ENCODE measurements around the gene CCZ1B. TPM values are rescaled to one million over a fixed set of nuclear protein-coding genes. Genes with fewer than 3 reads are reported as not detected.
"Not testable (repeated sequence)": the region's sequence is repeated elsewhere in the genome, so short reads cannot be mapped to it uniquely, and the experiment has no call there.

Gene CCZ1B
- 22.8 and 37.5 TPM in 2 replicates for total RNA-seq
- polyA plus RNA-seq (2012): 61.6 TPM

DNA sequence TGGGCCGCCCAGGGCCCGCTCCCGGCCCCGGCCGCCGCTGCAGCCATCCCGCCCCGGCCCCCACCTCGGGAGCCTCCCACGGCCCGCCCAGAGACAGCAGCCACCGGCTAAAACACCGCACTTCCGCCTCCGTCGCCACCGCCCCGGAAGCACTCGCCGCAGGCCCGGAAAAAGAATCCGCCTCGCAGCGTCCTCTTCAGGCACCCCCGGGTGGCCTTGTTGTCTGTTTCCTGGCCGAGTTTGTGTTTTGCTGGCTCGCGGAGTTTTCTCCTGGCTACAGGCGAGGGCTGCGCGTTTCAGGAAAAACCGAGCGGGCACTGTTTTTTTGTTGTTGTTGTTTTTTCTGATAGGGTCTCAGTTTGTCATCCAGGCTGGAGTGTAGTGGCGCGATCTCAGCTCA is at the start of gene CCZ1B:
Gene CCZ1B (minus strand): TSS at position 125 of the 400 bp plus-strand sequence. CDS start 78 bp downstream, at position 47.
- peak; percentile 85 for DNase-seq (ENCODE audit: low read depth)

DNA sequence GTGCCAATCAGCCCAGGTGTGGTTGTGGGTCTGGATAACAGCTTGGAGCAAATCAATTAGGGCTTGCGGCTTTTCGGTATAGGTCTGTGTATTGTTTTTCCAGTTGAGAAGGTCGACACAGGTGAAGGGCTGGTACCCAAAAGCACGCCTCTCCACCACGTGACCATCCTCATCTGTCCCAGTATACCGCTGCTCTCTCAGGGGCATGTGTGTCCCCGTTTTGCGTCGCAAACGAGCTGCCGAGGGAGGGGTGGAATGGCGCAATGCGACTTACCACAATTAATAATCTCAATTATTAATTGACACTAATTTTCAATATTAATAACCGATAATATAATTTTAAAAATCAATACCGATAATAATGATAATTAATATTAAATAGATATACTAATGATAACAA is 48.9 kb upstream of the CCZ1B start:
- DNase-seq (ENCODE audit: low read depth): not testable (repeated sequence)

GRCh38 chr7:6872246-6872945 is 46.3 kb upstream of the CCZ1B start:
- DNase-seq (ENCODE audit: low read depth): not testable (repeated sequence)

DNA sequence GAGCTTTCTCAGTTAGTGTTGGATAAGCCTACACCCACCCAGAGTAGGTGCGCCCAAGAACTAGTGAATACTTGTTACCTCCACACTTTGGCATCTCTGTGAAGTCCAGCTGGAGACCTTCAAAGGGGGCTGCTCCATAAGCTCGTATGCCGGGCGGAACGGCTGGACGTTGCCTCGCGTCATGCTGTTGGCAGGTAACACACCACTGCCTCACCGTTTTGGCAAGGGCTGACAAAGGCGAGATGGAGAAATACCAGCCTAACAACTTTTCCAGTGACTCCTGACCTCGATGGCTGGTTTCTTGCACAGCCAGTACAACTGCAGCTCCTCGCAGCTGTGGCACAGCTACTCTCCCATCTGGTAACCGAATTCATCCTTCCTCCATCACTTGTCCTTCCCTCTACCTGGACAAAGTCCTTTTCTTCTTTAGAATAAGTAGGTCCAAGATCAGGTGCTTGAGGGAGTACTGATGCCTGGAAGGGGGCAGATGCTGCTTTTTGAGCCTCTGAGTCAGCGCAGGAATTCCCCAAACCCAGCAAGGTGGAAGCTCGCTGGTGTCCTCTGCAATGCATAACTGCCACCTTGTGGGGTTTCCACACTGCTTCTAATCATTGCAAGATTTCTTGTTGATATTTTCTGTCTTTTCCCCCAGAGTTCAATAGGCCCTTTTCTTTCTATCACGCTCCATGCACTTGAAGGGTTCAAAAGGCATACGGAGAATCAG is 45.5 kb upstream of the CCZ1B start:
- not testable (repeated sequence) for DNase-seq (ENCODE audit: low read depth)

DNA sequence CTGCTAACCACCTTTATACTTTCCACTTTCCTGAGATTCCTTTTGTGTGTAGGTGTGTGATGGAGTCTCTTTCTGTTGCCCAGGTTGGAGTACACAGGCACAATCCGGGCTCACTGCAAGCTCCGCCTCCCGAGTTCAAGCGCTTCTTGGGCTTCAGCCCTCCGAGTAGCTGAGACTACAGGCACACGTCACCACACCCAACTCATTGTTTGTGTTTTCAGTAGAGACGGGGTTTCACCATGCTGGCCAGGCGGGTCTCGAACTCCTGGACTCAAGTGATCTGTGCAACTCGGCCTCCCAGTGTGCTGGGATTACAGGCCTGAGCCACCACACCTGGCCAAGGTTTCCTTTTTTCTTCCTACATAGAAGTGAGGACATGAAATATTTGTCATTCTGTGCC is 38.7 kb upstream of the CCZ1B start:
- DNase-seq (ENCODE audit: low read depth): not testable (repeated sequence)

DNA sequence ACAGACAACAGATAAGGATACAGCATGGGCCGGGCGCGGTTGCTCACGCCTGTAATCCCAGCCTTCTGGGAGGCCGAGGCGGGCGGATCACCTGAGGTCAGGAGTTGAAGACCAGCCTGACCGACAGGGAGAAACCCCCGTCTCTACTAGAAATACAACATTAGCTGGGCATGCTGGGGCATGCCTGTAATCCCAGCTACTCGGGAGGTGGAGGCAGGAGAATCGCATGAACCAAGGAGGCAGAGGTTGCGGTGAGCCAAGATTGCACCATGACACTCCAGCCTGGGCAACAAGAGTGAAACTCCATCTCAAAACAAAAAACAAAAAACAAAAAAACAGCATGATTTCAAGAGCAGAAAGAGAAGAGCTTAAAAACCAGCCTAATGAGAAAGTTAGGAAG is 38.1 kb upstream of the CCZ1B start:
- DNase-seq (ENCODE audit: low read depth): not testable (repeated sequence)

GRCh38 chr7:6862876-6863275 is 36.8 kb upstream of the CCZ1B start:
- not testable (repeated sequence) for DNase-seq (ENCODE audit: low read depth)

DNA sequence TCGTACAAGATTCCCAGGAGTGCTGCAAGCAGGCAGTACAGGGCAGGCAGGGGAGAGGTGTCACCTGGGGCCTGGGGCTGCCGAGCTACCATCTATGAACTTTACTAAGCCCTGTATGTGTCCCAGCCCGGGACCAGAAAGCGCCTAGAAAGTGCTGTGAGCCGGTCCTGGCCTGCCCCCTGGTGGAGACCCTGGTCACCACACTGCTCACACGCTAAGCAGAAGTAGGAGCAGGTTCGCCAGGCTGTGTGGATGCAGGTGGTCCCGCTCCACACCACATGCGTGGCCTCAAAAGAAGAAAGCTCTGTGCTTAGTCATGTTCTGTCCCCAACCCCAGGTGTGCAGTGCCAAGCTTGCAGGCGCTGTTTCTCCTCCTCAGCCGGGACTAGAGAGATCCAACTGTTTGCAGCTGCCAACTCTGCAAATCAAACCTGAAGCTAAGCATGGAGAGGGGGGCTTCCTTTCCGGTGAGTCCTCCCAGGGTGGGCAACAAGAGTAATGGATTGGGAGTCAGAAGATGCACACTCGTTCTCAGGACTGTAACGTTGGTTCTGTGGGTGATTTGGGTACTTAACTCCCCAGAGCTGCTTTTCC is 31.7 kb upstream of the CCZ1B start:
- peak; percentile 43 for DNase-seq (ENCODE audit: low read depth)

DNA sequence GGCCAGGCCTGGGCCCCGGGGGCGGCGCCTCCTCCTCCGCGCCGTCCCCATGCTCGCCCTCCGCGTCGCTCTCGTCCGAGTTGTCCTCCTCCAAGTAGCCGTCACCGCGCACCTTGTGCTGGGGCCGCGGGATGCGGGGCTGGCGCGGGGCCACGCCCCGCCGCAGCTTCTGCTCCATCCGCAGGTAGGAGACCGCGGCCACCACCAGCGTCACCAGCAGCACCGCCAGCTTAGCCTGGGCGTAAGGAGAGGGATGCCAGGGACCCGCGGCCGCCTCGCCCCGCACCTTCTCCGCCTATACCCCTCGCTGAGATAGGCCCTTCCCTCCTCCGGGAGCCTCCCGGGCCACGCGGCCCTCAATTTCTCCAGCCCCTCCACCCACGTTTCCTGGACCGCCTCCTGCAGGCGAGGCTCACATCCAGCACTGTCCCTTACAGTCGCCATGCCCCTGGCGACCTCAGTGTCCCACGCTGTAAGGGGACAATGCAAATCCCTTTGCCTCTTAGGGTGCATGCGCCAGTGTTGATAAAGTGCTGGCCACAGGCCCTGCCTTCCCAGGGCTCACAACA is 29.6 kb upstream of the CCZ1B start:
- DNase-seq (ENCODE audit: low read depth): not testable (repeated sequence)

GRCh38 chr7:6854747-6855562 is 28.9 kb upstream of the CCZ1B start:
- not testable (repeated sequence) for DNase-seq (ENCODE audit: low read depth)

- not testable (repeated sequence) for DNase-seq (ENCODE audit: low read depth)
Observed at GRCh38 chr7:6853681-6854080, 27.6 kb upstream of the CCZ1B start.

DNA sequence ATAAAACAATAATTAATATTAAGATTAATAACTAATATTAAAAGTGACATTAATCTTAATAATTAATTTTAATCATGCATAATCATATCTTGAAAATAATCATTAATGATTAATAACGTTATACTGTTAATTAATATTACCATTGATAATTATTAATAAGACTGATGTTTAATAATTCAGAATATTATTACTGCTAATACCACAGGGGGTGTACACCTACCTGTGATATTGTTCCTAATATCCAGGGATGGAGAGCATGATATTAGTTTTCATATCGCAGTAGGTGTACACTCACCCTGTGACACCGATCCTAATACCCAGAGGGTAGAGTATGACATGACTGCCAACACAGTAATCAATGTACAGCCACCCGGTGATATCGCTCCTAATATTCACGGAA is 23.1 kb upstream of the CCZ1B start:
- DNase-seq (ENCODE audit: low read depth): not testable (repeated sequence)

- not testable (repeated sequence) for DNase-seq (ENCODE audit: low read depth)
Observed at GRCh38 chr7:6847751-6848150, 21.7 kb upstream of the CCZ1B start.

DNA sequence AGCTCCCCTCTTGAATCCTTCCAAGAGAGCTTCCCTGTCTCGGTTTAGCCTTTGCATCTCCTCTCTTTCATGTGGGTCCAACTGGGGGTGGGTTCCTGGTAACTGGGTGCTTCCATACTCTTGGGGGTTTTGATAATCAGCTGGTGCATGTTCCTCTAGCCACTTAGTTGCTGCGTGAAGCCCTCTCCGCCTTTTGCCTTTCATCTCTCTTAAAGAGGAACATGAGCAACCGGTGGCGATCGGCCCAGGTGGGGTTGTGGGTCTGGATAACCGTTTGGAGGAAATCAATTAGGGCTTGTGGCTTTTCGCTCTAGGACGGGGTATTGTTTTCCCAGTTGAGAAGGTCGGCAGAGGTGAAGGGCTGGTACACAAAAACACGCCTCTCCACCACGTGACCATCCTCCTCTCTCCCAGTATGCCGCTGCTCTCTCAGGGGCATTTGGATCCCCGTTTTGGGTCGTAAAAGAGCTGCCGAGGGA is 19.9 kb upstream of the CCZ1B start:
- DNase-seq (ENCODE audit: low read depth): not testable (repeated sequence)

- not testable (repeated sequence) for DNase-seq (ENCODE audit: low read depth)
Observed at GRCh38 chr7:6843654-6844053, 17.6 kb upstream of the CCZ1B start.

DNA sequence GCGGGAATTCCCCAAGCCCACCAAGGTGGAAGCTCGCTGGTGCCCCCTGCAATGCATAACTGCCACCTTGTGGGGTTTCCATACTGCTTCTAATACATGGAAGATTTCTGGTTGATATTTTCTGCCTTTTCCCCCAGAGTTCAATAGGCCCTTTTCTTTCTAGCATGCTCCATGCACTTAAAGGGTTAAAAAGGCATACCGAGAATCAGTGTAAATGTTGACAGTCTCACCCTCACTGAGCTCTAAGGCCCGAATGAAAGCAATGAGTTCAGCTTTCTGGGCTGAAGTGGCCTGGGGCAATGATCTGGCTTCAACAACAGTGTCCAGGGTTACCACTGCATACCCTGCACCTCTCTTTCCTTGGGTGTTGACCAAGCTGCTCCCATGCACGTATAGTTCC is 17.0 kb upstream of the CCZ1B start:
- not testable (repeated sequence) for DNase-seq (ENCODE audit: low read depth)

DNA sequence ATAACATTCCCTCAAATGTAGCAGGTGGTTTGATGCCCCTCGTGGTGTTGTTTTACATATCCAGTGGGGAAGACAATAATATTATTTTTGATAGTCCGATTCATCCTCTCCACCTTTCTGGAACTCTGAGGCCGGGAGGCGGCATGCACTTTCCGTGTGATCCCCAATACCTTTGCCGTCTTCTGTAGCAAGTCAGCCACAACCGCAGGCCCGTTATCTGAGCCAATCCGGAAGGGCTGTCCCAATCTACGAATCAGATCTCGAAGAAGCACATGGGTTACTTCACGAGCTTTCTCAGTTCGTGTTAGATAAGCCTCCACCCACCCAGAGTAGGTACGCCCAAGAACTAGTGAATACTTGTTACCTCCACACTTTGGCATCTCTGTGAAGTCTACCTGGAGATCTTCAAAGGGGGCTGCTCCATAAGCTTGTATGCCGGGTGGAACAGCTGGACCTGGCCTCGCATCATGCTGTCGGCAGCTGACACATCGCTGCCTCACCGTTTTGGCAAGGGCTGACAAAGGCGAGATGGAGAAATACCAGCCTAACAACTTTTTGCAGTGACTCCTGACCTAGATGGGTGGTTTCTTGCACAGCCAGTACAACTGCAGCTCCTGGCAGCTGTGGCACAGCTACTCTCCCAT is 16.3 kb upstream of the CCZ1B start:
- not testable (repeated sequence) for DNase-seq (ENCODE audit: low read depth)

DNA sequence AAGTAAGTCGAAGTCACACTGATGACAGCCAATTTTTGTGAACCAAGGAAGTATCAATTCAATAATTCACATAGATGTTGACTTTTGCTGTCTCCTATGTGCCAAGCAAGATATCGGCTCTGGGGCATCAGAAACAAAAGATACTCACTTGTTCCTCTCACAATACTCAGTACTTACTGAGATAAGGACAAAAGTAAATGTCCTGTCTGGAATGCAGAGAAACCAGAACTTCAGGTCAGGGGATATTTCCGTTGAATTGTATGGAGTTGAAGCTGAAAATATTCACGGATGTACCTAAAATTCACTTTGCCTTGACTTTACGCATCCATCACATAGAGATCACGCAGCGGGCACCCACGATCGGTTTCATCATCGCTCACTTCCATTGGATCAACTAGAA is 11.0 kb upstream of the CCZ1B start:
- not testable (repeated sequence) for DNase-seq (ENCODE audit: low read depth)

- DNase-seq (ENCODE audit: low read depth): peak; percentile 91
Observed at GRCh38 chr7:6835521-6835920, 9.4 kb upstream of the CCZ1B start.

- DNase-seq (ENCODE audit: low read depth): no peak
Observed at GRCh38 chr7:6833636-6834035, 7.6 kb upstream of the CCZ1B start.

Data from myocyte (in vitro differentiated cells).